Activated T-cell treated with anti-CD3 and anti-CD28 coated beads for 24 hours (primary cell): ENCODE data around the gene CD300LG.

Experiments
- DNase-seq: peaks from one replicate; pipeline ENCODE4 v3.0.0-alpha.2; 2020; ENCODE audit warnings: low read depth

CD300LG gene

GRCh38 chr17:43907425-43907981 lies 60.5 kb downstream of the CD300LG start, which contains the start of gene MPP2:
Gene MPP2 (minus strand): TSS chr17:43907536. CDS start chr17:43904460, 3,076 bp downstream.
- DNase-seq, result peak; percentile 20

- DNase-seq, result peak; percentile 47
Observed at GRCh38 chr17:43907998-43908721, 61.2 kb downstream of the CD300LG start.

- no peak for DNase-seq
Observed at GRCh38 chr17:43909537-43910231, 62.7 kb downstream of the CD300LG start.

- DNase-seq, result no peak
Observed at GRCh38 chr17:43911904-43912303, 64.9 kb downstream of the CD300LG start.

GRCh38 chr17:43912635-43913304 lies 65.8 kb downstream of the CD300LG start:
- DNase-seq, result no peak
